ENCODE measurements around the gene PIP4K2B.
A peak's percentile ranks its signal among the peaks of the same experiment; 100 is the strongest.
"Not testable (repeated sequence)": the region's sequence is repeated elsewhere in the genome, so short reads cannot be mapped to it uniquely, and the experiment has no call there.

The PIP4K2B gene

DNA sequence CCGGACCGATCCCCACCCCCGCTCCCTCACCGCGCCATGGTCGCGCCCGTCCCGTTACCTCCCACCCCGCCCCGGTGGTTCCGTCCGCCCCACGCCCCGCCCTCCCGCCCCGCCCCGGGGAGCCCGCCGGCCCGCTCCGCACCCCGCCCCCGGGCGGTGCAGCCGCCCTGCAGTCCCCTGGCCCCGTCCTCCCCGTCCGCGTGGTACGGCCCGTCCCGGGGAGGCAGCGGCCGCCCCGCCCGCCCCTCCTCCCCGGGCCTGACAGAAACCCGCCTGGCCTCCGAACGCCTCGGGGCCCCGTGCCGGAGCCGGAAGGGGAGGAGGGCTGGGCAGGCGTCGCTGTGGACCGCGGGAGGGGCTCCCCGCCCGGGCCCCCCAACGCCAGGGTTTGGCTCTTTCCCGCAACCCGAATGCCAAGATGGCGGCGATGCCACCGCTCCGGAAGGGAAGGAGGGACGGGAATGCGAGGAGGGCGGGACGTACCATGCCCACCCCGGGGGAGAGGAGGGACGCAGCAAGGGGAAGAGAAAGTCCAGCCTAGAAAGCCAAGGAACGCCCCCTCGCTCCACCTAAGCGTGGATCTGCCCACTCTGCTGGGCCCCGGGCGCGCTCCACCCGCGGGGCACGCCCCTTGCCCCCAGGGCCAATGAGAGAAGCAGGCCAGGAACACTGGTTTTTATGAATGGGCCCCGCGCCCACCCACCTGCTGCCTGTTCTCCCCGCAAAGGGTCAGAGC is at the start of gene PIP4K2B:
PIP4K2B (minus strand) TSS at position 56 of the 736 bp plus-strand sequence. CDS start 132 bp downstream, outside the sequence.
- DNase-seq (ENCODE audit: low read depth in 2 of 2): peak; percentile 97

DNA sequence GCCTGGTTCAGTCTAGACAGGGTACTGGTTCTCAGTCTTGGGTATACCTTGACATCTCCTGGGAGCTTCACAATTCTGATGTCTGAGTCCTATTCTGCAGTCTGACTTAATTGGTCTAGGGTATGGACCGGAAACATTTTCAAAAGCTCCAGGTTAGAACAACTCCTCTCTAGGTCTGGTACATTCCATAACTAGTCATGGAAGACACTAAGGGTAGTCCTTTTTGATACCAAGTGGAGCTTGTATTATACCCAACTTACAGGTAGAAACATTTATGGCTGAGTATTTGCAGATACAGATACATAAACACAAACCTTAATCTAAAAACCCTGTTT is 49.2 kb upstream of the PIP4K2B start:
- no peak for DNase-seq (ENCODE audit: low read depth in 2 of 2)

DNA sequence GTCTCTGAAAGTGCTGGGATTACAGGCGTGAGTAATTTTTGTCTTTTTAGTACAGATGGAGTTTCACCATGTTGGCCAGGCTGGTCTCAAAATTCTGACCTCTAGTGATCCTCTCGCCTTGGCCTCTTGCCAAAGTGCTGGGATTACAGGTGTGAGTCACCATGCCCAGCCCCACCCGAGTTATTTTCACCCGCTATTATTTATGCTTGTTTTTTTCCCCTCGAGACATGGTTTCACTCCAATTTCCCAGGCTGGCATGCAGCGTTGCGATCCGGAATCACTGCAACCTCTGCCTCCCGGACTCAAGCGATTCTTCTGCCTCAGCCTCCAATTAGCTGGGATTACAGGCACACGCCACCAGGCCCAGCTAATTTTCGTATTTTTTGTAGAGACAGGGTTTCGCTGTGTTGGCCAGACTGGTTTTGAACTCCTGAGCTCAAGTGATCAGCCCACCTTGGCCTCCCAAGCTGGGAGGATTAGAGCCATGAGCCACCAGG is 45.0 kb upstream of the PIP4K2B start:
- DNase-seq (ENCODE audit: low read depth in 2 of 2): no peak

DNA sequence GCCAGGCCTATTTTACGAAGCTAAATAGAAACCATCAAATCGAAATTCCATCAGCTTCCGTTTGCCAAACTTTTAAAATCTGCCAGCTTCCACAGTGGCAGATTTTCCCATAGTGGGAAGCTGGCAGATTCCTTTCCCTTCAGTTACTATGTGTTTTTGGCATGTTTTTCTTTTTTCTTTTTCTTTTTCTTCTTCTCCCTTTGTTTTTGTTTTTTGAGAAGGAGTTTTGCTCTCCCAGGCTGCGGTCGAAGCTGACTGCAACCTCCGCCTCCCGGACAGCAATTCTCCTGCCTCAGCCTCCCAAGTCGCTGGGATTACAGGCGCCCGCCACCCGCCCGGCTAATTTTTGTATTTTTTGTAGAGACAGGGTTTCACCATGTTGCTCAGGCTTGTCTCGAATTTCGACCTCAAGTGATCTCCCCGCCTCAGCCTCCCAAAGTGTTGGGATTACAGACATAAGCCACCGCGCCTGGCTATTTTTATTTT is 26.4 kb upstream of the PIP4K2B start:
- DNase-seq (ENCODE audit: low read depth in 2 of 2): no peak

DNA sequence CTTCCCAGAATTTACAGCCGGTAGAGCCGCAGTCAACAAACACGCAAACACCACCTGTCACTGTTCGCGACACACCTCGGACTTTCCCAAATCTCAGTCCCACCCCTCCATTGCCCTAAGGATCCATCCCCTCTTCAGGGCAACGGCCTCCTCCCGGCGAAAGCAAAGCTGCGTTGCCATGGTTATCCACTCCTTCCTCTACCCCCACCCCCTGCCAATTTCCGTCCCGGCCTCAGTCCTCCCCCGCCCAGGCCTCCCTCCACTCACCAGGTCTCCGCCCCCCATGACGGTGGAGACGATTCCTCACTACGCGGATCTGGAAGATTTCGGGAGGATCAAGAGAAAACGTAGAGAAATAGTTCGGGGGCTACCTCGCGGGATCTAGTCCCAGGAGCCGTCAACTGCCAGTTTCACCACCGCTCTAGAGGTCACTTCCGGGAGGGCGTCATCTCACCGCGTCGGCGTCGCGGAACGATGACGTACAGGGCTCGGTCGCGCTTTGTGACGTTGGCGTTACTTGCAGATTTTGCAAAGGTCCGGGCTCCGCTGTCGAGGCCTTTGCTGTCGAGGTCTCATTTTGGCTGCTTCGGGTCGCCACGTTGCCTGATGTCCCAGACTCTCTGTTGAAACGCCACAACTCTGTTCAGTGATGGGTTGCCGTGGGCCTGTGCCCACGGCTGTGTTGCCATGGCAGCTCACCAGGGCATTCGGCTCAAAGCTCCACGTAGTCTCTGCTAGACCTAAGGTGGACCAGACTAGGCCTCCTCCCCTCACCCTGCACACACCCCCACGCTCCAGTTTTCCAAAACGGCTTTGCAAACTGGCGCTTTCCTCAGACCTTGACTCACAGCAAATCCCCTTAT is 25.8 kb upstream of the PIP4K2B start, which contains the start of gene CWC25:
CWC25 (minus strand) TSS at position 423 of the 863 bp plus-strand sequence; CDS start at position 285, 138 bp downstream.
- DNase-seq (ENCODE audit: low read depth in 2 of 2): peak; percentile 92 to 94

DNA sequence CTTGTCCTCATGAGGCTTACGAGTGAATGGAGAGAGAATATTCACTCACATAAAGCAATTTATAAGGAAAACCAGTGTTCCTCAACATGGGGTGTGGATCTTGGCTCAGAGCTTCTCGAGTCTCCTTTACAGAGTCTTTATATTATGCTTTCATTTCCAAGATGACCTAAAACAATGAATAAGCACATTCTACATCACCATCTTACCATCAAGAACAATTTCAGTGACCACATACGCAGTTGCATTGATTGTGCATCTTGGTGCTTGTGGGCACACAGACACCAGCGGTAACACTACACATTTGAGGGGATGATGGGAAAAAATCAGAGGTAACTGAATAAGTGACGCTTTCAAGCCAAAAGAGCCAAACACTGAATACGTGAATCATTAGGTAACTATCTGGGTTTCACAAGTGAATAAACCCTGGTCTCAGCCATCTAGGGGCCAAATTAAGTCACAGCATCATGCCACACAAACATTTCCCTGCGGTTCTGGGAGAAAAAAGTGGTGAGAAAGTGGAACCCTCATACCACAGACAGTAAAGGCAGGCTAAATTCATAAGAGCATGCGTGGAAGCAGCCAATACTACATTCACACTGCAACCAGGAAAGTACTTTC is 16.3 kb upstream of the PIP4K2B start:
- no peak for DNase-seq (ENCODE audit: low read depth in 2 of 2)

DNA sequence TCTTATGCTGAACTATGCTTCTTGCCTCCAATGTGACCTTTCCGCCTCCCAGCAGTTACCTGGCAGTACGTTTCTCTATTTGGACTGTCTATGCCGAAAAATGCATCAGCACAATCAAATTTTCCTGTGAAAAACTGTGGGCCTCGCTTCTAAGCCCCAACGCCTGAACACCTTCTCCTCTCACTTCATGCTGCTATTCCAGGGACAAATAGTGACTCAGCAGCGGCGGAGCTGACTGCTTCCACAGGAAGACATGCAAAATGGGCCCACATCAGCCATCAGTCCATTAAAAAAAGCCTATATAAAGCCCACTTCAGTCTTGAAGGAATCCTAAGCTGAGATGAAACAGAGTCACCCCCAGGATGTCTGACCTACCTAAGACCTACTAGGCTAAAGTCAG is 10.5 kb upstream of the PIP4K2B start:
- DNase-seq (ENCODE audit: low read depth in 2 of 2): no peak

DNA sequence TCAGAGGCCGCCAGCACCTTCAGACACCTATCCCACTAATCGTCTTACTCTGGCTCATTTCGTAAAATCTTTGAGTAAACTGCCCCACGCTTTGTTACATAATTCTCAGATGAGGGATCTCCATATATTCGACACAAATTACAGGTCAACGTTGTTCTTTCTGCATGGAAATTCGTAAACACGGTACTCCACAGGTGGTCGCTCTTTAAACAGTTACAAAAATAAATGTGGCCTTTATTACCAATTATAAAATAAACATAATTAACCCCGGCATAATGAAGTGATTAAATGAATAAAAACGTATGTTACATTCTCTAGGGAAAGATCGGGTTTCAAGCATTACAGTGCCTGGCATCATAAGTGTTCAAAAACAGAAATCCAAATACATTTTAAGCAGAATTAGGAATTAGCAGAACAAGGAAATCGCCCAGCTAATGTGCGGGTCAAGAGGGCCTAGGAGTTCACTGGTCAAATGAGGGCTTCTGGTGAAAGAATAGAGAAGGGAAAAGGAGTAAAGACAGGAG is 943 bp upstream of the PIP4K2B start:
- DNase-seq (ENCODE audit: low read depth in 2 of 2): no peak

DNA sequence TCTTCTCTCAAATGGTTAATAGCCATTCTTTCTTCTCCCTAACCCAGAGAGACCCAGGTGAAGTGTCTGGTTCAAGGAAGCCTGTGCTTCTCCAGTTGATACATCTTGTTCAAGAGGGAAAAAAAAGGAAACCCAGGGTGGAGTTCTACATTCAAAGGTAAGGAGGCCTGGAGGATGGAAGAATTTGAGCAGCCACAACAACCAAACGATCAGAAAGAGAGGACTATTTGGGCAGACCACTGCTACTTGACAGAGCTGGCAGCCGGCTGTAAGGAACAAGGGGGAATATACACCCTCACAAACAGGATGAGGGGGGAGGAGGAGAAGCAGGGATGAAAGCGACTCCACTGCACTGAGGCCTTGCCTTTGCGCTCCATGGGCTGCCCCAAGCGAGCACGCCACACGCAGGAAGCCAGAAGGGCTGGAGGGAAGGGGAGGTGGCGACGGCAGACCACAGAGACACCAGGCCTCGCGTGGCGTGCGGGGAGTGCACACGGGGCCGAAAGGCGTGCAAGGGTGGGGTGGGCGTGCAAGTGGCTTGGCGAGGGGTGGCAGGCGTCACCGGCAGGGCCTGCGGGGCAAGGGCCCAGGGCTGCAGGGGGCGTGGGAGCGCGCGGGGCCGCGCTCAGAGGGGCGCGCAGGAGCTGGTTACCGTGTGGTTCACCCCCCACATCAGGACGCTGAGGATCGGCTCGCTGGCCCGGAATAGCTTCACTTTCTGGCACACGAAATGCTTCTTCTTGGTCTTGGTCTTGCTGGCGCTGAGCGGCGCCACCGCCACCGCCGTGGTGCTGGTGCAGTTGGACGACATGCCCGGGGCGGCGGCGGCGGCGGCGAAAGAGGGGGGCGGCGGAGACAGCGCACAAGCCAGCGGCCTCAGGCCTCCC is 499 bp downstream of the PIP4K2B start:
- DNase-seq (ENCODE audit: low read depth in 2 of 2): no peak

DNA sequence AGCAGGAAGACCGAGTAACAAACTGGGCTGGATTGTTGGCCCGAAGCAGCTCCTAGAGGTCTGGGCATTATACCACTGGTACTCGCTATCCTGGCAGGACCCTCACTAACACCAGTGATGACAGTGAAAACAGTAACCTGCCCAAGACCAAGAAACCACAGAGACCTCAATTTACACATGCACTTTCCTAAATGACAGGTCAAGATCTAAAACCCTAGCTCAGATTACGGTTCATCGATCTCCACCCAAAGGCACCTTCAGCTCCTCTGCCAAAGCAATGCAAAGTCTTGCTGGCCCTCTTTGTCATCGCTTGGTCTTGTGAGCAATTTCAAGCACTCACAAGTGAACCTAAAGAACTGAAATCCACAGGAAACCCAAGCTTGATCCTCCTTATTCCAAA is 1.5 kb downstream of the PIP4K2B start:
- no peak for DNase-seq (ENCODE audit: low read depth in 2 of 2)

DNA sequence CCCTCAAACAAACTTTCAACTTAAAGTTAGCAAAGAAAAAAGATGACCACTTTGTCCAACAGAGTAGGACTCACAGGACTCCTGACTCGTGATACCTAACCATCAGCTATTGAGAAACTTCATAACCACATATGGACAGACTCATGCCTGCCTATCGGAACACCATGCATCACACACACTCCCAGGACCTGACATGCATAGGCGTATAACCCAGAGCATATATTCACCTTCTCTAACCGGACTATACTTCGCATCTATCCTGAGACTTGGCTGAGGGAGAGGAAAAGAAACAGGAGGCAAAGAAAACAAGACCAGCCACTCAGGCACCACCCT is 2.2 kb downstream of the PIP4K2B start:
- DNase-seq (ENCODE audit: low read depth in 2 of 2): no peak

DNA sequence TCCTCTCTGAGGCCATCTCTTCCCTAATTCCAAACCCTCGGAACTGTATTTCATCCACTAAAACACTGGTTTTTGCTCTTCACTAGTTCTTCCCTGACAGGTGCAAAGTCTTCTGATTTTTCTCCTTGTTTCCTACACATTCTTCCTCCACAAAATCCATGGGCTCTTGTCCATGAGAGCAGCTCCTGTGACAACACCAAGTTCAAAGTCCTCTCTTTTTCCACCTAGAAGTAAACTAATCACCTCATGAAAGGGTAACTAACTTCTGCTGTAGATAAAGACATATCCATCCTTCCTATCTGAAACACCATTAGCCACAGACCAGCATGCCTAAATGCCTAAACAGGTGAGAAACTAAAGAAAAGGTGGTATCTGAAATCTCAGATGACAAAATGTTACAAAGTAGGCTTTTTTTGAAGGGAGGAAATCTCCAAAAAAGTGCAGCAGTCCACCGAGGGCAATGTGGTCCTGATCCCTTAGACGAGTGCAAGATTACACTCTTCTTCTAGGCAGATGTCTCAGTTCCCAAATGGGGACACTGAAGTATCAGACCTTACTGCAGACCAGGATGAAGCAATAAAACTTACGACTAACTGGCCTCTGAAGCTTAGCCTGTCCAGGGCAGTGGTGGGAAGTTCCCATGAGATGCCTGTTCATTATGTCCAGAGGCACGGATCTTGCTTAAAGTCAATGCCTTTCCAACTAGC is 2.8 kb downstream of the PIP4K2B start:
- no peak for DNase-seq (ENCODE audit: low read depth in 2 of 2)

DNA sequence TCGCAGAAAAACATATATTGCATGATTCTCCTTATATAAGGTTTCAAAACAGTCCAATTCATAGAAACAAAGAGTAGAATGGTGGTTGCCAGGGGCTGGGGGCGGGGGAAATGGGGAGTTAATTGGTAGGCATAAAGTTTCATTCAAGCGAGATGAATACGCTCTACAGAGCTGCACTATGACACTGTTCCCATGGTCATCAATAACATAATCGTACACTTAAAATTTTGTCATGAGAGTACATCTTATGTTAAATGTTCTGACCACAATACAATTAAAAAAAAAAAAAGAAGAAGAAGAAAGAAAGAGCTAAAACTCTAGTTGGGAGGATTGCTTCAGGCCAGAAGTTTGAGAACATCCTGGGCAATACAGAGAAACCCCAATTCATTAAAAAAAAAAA is 5.1 kb downstream of the PIP4K2B start:
- no peak for DNase-seq (ENCODE audit: low read depth in 2 of 2)

DNA sequence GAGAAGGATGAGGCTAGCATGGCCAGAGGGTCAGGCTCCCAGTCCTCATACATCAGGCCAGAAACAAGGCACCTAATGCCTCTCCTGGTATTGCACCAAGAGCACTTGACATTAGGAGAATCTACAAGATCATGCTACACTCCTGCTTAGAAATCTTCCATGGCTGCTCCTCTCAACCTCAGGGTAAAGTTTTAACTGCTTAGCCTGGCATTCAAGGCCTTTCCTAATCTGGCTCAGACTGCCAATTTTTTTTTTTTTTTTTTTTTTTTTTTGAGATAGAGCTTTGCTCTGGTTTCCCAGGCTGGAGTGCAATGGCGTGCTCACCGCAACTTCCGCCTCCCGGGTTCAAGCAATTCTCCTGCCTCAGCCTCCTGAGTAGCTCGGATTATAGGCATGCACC is 8.2 kb downstream of the PIP4K2B start:
- no peak for DNase-seq (ENCODE audit: low read depth in 2 of 2)

DNA sequence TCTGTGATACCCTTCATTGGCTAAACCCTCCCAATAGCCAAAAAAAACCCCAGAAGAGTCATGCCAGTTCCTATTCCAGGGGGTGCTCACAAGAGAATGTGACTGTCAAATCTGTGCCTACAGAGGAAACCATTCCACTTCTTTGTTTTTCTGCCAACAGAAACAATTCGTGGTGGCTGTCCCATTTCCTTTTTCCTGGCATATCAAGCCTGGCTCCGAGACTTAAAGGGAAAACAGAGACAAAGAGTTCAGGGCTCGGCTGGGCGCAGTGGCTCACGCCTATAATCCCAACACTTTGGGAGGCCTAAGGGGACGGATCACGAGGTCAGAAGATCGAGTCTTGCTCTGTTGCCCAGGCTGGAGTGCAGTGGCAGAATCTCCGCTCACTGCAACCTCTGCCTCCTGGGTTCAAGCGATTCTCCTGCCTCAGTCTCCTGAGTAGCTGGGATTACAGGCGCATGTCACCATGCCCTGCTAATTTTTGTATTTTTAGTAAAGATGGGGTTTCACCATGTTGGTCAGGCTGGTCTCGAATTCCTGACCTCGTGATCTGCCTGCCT is 9.1 kb downstream of the PIP4K2B start:
- DNase-seq (ENCODE audit: low read depth in 2 of 2): not testable (repeated sequence)

DNA sequence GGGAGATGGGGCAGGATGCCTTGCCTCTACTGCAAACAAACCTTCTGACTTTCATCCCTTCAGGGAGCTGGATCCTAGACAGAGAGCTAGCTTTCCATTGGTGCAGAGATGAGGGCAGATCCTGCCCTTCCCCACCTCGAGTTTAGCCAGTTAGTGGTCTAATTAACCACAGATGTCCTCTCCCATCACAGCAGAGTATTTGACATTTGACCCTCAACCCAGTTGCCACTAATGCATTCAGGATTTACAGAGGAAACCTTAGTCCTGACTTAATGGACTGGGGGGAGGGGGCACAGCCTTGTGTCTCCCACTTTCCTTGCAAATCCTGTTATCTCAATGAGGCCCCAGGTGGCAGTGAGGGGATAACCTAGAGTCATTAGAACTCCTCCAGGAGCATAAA is 10.2 kb downstream of the PIP4K2B start:
- no peak for DNase-seq (ENCODE audit: low read depth in 2 of 2)

DNA sequence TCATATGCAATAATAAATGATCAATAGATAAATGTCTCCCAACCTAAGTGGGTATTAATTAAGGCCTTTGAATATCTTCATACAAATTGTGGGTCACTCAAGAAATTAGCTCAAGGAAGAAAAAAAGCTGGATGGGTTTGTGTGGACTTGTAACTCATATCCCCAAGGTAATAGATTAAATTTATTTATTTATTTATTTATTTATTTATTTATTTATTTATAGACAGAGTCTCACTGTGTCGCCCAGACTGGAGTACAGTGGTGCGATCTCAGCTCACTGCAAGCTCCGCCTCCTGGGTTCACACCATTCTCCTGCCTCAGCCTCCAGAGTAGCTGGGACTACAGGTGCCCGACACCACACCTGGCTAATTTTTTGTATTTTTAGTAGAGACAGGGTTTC is 11.4 kb downstream of the PIP4K2B start:
- DNase-seq (ENCODE audit: low read depth in 2 of 2): not testable (repeated sequence)

DNA sequence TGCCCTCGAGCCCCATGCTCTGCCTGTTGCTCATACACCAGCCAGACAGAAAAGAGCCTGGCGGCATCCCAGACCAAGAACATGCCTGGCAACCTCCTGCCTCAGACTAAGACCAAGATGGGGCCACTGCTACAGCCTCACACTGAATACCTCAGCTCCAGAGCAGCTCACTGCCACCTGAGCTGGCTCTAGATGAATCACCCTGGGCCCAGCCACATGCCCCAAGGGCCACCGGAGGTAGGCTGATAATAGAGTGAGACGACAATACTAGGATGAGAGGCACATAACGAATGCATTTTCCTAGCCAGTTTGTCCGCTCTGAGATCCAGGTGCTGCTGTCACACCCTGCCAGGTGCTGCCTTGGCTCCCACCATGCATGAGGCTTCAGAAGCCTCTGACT is 13.0 kb downstream of the PIP4K2B start:
- no peak for DNase-seq (ENCODE audit: low read depth in 2 of 2)

DNA sequence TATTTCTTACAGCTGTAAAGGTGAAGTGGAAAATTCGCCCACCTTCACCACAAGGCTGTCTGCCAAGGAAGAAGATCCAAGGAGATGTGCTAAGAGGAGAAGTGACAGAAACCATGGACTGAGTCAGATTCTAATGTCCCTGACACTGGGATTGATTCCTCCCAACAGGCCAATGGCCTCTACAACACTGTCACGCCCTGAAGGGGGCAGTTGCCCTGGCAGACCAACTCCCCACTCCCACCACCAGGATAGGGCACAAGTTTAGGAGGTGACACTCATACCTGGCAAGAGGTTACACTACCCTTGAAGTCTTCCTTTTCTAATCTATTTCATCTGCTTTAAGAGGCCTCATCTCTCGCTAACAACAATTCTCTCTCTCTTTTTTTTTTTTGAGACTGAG is 16.1 kb downstream of the PIP4K2B start:
- no peak for DNase-seq (ENCODE audit: low read depth in 2 of 2)
